ENCODE results near the gene APLP1.
A peak's percentile ranks its signal among the peaks of the same experiment; 100 is the strongest.
"Not testable (repeated sequence)": the region's sequence is repeated elsewhere in the genome, so short reads cannot be mapped to it uniquely, and the experiment has no call there.

The APLP1 gene

DNA sequence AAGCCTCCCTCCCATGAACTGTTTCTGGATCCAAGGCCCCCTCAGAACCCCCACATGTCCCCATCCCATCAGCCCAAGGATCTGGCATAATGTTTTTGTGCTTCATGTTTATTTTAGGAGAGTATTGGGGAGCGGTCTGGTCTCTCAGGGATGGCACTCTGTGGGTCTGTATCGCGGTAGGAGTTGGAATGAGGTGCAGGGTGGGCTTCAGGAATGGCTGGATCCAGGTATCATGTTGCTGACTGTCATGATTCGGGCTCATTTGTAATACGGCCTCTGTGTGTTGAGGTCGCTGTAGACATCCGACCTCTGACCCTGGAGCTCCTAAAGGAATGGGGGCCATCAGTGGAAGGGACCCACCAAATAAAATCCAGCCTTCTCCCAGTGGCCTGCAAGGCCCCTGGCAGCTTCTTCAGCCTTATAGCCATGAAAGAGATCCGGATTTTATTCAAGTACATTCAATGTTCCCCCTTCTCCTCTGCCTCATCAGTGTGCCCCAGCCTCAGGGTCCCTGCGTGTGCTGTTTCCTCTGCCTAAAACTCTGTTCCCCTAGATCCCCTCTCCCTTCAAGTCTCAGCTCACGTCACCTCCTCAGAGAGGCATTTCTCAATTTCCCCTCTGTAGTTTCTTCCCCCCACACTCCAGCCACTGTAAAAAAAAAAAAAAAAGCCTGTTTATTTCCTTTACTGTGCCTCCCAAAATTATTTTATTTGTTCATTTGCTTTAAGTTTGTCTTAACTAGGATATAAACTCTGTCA is 36.1 kb downstream of the APLP1 start:
- ATAC-seq = no peak
- DNase-seq = no peak

DNA sequence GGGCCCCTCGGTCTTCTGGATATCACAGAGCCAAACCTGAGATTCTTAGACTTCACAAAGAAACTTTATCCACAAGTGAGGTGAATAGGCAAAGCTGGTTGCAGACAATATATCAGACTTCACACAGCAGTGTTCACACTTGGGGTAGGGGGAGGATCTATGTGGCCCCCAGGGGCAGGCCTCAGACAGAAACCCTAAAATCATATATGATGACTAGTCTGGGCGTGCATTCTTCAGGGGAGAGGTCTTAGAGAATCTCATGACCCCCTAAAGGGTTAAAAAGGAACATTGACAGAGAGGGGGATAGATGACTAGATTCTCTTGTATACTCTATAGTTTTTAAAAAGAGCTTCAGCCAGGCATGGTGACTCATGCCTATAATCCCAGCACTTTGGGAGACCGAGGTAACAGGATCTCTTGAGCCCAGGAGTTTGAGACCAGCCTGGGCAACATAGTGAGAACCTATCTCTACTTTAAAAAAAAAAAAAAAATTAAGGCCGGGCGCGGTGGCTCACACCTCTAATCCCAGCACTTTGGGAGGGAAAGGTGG is 36.9 kb downstream of the APLP1 start:
- ATAC-seq (no peak), DNase-seq (no peak)

DNA sequence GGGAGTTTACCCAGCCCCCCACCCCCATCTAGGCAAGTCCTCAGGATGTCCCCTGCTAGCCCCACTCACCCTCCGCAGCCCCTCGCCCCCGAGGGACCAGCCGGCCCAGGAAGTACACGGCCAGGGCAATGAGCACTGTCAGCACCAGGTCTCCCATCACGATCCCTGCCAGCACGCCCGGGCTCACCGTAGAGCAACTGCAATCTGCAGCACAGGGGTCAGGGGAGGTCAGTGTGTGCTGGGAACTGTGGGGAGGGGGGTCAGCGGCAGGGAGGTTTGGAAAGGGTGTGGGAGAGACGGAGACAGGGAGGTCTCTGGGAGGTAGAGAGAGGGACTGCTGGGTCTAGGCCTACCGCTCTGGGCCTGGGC is 39.0 kb downstream of the APLP1 start:
- no peak for DNase-seq
- ATAC-seq = no peak

DNA sequence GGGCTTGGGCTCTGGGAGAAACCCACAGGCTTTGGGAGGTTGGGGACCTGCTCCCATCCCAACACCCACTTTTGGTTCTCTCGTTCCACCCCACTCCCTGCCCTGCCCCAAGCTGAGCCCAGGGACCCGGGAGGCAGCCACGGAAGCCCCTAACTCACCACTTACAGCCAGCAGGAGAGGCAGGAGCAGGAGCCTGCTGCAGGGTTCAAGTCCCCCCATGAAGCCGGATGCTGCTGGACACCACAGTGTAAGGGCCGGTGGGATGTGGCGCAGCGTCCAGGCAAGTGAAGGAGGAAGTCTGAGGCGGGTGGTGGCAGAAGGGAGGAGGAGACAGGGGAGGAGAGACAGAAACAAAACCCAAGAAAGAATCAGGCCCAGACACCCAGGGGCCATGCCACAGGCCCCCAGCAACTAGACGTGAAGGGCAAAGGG is 39.7 kb downstream of the APLP1 start, which contains the start of gene TYROBP:
TSS of gene TYROBP (minus strand) at position 286 of the 432 bp plus-strand sequence. CDS start at position 219, 67 bp downstream.
- ATAC-seq (no peak), DNase-seq (no peak)

DNA sequence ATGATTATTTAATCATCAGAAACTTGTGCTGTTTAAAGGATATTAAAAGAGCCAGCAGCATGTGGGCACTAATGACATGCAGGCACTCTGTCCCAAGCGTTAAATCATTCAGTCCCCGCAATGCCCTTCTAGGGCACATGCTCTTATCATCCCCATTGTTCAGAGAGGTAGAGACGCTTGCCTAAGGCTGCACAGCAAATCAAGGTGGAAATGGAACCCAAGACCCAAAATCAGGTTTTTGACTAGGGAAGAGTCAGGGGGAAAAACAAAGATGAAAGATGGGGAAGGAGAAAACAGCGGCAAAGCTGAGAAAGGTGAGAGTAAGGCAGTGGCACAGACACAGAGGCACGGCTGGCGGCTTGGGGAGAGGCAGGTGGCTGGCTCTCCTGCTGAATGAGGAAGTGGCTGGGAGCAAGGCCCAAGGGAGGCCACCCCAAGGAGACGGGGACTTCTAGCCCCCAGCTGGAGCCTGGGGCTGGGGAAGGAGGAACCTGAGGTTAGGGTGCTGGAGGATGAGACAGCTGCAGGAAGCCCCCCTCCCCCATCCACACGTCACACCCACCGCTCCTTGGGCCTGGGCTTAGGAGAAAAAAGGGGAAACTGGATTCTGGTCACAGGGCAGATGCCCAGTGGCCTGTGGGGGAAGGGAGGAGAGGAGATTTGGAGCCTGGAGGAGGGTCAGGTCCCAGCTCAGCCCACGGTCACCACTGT is 40.8 kb downstream of the APLP1 start:
- ATAC-seq (peak; percentile 43), DNase-seq (peak; percentile 51)

DNA sequence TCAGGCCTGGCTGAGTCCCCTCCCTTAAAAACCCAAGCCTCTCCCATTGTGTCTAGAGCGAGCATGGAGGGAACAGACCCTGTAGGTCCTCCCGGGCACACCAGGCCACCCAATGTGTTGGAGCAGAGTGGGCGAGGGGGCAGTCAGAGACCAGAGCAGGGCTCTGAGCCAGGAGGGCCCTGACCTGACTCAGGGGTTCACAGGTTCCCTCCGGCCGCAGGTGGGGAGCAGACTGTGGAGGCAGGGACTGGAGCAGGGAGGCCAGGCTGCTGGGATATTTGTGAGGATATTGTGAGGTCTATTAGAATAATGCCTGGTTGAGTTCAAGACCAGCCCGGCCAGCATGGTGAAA is 41.3 kb downstream of the APLP1 start:
- DNase-seq (no peak), ATAC-seq (no peak)

DNA sequence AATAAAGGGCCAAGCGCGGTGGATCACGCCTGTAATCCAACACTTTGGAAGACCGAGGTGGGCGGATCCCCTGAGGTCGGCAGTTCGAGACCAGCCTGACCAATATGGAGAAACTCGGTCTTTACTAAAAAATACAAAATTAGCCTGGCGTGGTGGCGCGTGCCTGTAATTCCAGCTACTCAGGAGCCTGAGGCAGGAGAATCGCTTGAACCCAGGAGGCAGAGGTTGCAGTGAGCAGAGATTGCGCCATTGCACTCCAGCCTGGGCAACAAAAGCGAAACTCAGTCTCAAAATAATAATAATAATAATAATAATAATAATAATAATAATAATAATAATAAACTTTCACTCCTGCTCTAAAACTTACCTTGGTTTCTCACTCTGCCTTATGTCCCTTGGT is 42.0 kb downstream of the APLP1 start:
- ATAC-seq, DNase-seq: not testable (repeated sequence)

DNA sequence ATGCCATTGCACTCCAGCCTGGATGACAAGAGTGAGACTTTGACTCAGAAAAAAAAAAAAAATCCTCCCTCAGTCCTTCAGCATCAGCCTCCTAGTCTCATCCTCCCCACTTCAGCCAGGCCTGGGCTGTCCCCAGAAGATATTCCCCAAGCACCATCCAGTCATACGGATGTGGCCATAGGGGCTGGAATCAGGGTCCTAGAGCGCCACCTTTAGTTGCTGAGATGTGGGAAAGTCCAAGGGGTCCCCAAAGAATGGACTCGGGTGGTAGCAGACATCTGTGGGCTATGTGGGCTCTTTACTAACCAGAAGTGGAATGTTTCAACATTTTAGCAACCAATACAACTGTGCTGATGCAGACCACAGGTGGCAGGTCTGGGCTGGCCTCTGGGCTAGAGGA is 42.8 kb downstream of the APLP1 start:
- ATAC-seq (no peak), DNase-seq (no peak)

DNA sequence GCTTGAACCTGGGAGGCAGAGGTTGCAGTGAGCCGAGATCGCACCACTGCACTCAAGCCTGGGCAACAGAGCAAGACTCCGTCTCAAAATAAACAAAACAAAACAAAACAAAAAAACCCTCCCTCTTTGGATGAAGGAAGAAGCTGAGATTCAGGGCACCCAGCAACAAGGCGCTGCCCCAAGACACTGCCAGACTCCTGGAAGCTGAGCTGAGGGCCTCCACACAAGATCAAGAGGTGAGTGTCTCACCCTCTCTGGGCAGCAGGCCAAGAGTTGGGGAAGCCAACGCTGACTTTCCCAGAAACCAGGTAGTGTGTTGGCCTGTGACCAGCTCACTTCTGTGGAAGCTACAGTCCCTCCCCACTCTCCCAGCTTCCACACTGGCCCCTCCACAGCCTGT is 43.4 kb downstream of the APLP1 start:
- peak; percentile 42 for DNase-seq
- ATAC-seq = no peak

DNA sequence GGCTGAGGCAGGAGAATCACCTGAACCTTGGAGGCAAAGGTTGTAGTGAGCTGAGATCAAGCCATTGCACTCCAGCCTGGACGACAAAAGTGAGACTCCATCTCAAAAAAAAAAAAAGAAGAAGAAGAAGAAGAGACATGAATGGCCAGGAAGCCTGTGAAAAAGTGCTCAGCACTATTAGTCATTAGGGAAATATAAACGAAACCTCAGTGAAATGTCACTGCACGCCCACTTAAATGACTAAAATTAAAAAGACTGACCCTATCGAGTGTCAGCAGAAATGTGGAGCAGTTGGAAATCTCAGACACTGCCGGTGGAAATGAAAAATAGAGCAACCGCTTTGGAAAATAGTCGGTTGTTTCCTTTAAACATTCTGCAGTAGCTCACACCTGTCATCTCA is 45.2 kb downstream of the APLP1 start:
- no peak for DNase-seq
- peak; percentile 47 for ATAC-seq

DNA sequence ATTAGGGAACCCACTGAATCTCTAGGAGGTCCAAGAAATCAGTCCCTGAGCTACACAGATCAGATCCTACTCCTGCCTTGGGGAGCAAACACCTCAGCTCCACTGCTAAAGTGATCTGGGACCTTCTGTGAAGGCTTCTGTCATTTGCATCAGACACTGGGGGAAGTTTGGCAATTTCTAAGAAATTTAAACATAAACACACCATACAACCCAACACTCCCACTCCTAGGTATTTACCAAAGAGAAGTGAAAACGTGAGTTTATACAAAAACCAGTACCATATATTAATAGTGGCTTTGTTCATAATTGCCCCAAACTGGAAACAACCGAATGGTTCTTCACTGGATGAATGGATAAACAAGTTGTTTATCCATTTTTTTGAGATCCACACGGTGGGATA is 47.1 kb downstream of the APLP1 start:
- ATAC-seq = no peak
- no peak for DNase-seq

DNA sequence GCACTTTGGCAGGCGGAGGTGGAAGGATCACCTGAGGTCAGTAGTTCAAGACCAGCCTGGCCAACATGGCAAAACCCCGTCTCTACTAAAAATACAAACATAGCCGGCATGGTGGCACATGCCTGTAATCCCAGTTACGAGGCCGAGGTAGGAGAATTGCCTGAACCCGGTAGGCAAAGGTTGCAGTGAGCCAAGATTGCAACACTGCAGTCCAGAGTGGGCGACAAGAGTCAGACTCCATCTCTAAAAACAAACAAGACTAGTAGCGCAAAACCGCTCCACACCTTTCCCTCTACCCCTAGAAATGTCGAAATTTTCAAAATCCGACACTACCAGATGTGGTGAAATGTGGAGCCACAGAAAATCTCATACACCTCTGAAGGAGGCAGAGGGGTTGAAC is 50.9 kb downstream of the APLP1 start:
- ATAC-seq (no peak), DNase-seq (no peak)

DNA sequence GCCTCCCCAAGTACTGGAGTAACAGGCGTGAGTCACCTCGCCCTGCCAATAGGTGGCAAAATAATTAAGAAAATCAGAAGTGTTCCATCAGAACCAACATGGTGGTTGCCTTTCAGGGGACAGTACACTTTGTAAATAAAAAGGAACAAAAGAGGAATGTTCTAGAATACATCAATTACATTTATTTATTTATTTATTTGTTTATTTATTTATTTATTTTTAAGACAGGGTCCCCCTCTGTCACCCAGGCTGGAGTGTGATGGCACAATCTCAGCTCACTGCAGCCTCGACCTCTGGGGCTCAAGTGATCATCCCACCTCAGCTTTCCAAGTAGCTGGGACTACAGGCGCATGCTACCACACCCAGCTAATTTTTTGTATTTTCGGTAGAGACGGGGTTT is 52.6 kb downstream of the APLP1 start:
- DNase-seq = no peak
- ATAC-seq = no peak

DNA sequence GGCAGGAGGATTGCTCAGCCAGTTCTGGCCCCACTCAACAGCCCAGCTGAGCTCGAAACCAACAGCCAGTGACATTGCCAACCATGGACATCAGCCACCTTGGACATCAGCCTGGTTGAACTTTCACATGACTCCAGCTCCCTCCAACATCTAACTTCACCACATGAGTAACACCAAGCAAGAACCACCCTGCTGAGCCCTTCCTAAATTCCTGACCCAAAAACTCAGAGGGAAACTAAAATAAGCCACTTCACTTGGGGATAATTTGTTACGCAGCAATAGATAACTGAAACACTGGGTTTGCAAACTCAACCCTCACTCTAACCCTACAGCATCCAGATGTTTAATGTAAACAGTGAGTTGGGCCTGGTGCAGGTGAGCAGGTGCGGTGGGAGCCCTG is 57.1 kb downstream of the APLP1 start:
- no peak for DNase-seq
- no peak for ATAC-seq

DNA sequence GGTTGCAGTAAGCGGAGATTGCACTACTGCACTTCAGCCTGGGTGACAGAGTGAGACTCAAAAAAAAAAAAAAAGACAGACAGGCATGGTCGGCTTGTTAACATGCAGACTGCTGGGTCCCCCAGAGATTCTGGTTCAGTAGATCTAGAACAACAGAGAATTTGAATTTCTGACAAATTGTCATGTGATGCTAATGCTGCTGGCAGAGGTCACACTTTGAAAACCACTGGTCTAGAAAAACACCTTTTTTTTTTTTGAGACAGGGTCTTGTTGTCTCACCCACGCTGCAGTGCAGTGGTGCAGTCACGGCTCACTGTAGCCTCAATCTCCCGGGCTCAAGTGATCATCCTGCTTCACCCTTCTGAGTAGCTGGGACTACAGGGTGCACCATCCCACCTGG is 60.1 kb downstream of the APLP1 start:
- no peak for DNase-seq
- no peak for ATAC-seq
